Activated effector memory CD4-positive, alpha-beta T cell treated with Interleukin-2 at 50 U/mL for 16 hours (primary cell): Measurements from ENCODE around the gene MPRIP.
"Not testable (repeated sequence)": the region's sequence is repeated elsewhere in the genome, so short reads cannot be mapped to it uniquely, and the experiment has no call there.

Source experiments
- DNase-seq: peaks from one replicate; pipeline ENCODE4 v3.0.0-alpha.2; 2020

MPRIP gene

DNA sequence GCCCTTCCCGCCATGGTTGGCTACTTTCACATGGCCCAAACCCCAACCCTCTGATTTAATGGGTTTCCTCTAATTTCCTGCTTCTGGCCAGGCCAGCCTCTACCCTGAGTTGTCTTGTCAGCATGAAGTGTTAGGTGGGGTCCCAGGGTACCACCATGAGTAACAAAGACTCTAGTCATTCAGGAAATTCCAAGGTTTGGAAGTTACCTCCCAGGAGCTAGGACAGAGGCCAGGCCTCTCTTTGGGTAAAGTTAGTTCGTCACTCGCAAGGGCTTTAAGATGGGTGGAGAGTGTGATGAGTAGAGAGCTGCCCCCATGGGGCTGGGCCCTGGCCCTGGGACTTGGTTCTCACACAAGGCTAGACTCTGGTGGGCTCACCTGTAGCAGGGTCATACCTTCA, 109.3 kb downstream of the MPRIP start:
- DNase-seq: no peak

DNA sequence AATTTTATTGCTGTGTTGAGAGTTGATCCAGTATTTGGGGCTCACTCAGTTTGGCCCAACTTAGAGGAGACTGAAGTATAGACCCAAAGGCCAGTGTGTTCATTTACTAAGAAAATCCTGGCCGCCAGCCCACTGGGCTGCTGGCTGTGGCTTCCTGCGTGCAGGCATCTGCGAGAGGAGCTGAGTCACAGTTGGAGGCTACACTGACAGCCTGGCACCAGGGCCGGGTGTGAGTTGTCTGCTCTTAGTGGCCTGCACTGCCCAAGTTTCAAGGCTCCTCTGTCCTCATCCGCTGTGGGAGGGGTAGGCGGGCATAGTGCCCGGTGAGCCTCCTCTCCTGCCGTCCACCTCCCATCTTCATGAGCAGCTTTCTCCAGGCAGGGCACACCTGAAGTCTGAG, 109.7 kb downstream of the MPRIP start:
- DNase-seq: peak; percentile 20

DNA sequence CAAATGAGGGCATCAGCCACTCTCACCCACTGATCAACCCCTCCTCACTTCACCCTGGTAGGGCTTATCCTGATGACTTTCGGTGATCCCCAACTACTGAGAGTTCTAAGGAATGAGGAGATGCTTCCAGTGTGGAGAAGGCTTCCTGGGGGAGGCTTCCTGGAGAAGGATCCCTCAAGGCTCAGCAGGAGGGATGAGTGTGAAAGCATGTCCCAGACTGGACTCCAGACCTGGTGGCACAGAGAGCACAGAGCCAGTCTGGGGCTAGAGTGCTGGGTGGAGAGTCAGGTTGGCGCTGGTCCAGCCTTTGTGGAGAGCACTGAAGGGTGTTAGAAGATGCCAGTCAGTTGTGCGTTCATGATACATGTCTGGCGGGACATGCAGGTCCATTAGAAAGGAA, 110.1 kb downstream of the MPRIP start:
- no peak for DNase-seq

DNA sequence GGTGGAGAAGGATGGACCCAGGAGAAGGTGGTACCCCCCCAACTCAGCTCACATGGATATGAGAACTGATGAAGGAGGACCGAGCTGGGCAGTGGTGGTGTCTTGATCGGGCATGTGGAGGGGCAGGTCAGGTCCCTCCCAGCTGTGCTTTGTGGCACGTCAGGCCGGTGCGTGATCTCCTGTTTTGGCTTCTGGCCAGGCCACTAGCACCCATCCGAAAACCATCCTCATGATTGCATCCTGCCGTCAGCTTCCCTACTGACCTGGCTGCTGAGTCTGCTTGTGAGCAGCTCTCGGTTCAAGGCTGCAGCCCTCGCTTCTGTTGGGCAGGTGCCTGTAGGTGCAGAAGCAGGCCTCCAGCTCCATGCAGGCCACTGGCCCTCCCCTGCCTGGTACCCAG, 110.8 kb downstream of the MPRIP start:
- DNase-seq: no peak

DNA sequence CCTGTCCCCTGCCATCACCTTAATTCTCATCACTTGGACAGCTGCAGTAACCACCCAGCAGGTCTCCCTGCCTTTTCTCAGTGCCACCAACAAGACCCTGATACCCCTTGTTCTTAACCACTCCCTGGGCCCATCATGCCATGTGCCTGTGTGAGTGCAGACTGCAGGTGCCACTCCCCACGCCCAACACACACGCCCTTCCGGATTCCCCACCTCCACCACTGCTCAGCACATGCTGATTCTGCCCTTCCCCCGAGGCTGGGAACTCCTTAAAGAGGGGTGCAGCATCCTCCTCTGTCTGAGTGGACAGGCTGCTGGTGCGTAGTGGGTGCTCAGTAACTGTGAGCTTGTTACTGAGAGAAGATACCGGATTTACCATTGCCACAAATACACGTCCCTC, 111.5 kb downstream of the MPRIP start:
- no peak for DNase-seq

DNA sequence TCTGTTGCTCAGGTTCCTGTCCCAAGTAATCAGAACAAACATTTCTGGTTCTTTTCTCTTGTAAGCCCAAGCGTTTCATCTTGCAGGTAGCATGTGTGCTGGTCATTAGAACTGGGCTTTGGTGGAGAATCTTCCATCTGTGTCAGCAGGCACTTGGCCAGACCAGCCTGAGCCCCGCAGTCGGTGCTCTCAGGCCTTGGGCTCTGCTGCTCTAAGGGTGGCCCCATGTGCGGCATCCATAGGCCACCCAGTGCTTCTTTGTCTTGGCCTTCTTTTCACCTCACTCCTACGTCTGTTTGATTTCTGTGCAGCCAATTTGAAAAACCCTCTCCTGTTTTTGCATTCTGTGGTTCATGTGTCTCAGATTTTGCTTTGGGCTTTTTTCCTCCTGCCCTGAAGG, 112.3 kb downstream of the MPRIP start:
- DNase-seq: no peak

DNA sequence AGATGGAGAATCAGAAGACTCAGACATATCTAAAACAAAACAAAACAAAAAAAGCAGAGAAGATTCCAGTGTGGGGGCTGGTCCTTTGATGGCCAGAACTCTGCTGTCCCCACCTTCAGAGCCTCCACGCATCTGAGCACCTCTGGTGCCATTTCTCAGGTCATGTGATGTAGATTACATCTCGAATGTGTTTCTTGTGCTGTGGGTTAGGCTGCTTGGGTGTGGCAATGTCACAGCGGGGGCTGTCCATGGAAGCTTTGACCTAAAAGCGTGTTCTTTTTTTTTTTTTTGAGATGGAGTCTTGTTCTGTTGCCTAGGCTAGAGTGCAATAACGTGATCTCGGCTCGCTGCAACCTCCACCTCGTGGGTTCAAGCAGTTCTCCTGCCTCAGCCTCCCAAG, 112.7 kb downstream of the MPRIP start:
- no peak for DNase-seq

DNA sequence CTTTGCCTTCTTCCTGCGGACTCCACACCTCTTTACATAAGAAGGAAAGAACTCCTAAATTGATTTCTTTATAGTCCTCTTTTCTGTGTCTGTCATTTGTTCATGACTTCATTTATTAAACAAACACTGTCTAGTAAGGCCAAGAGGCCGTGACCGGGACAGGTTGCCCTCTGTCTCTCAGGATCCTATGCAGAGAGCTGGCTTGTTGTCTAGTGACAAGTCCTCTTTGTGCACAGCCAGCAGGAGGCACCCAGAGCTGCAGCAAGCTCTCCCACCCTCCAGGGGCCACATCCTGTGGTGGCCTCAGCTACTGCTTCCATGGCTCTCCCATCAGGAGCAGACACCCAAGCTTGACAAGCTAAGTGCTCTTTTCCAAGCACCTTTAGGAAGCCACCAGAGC, 113.3 kb downstream of the MPRIP start:
- DNase-seq: no peak

DNA sequence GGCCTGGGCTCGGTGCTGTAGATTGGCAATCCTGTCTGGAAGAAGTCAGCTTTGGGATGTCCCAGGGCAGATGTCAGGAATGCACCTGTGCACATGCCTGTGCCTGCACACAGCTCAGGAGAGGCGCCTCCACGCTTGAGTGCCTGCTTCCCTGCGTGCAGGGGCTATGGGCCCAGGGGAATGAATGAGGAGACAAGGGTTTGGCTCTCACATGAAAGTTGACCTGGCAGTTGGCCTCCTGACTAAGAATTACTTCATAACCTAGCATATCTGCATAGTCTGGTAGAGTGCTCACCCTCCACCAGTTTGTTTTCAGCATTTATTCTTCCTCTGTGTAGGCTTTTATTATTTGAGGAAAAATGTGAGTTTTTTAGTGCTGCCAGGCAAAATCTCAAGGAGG, 113.8 kb downstream of the MPRIP start:
- no peak for DNase-seq

DNA sequence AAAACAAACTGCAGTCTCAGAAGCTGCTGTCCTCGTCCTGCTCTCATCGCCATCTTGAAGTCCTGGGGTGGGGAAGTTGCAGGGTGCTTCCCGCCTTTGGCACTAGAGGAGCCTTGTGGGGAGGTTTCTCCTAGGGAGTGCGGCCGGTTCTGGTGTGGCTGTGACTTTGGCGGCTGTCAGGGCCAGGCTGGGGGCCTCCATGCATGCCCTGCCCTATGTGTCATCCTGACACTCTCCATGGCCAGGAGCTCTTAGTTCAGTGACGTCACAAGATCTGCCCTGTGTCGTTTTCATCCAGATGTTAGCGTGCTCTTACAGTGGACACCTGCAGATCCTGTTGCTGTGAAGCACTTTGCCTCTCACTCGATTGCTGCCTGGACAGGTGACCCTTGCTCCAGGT, 114.3 kb downstream of the MPRIP start:
- no peak for DNase-seq

DNA sequence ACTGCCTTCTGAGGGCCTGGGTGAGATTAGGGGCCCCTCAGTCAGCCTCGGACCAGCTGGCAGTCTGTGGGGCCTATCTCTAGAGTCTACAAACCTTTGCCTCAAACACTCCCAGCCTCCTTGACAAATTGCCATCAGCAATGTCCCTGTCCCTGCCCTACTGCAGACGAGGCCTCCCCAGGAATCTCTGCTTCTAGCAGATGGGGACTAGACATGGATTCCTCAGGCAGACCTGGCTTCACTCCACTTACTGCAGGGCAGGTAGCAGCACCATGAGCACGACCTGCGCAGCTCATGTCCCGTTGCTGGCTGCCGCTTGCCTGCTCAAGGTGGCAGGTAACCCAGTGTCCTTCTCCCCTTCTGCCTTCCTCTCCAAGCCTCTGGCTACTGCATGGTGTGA, 114.8 kb downstream of the MPRIP start:
- DNase-seq: no peak

DNA sequence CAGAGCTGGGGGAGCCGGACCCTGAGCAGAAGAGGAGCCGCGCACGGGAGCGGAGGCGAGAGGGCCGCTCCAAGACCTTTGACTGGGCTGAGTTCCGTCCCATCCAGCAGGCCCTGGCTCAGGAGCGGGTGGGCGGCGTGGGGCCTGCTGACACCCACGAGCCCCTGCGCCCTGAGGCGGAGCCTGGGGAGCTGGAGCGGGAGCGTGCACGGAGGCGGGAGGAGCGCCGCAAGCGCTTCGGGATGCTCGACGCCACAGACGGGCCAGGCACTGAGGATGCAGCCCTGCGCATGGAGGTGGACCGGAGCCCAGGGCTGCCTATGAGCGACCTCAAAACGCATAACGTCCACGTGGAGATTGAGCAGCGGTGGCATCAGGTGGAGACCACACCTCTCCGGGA, 116.2 kb downstream of the MPRIP start:
- DNase-seq: not testable (repeated sequence)

DNA sequence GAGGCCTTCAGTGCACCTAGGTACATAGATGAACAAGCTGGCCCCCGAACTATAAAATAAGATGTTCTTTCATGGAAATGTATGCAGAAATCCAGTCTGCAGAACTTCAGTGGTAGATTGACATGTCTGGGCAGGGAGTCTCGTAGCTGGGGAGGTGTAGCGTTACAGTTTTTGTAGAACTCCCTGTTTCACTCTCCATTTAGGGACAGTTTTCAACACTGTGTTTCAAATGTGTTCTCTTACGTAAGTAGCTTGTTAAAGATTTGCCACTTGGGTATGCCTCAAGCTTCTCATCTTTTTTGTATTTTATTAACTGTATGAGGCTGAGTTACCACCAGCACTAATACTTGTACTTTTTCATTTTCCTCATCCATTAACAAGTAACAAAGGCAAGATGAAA, 117.3 kb downstream of the MPRIP start:
- DNase-seq: no peak

DNA sequence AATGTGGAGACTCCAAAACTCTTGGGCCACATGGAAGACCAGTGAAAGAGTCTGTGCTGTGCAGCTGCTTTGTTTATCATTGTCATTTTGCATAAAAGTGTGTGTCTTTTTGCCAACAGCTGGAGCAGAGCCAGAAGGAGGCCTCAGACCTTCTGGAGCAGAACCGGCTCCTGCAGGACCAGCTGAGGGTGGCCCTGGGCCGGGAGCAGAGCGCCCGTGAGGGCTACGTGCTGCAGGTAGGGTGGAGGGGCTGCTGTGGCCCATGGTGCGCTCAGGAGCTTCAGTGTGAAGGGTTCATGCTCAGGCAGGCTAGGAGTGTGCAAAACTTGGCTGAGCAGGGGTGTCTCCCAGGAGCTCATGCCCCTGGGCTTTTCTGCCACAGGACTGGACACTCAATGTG, 118.9 kb downstream of the MPRIP start:
- no peak for DNase-seq

DNA sequence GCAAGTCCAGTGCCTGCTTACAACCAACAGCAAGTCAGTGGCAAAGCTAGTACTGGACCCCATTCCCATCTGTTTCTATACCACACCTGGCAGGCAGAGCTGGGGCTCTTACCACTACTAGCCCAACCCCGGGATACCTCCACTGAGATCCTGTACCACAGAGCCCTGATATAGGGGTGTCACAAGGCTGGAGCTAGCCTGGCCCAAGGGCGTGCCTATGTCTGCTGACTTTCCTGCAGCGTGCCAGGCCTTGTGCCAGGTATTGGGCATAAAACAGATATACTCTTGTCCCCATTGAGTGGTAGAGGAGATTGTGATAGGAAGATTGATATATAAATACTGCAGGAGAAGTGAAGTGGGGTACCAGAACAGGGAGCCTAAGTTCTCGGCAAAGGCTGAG, 119.5 kb downstream of the MPRIP start:
- no peak for DNase-seq

DNA sequence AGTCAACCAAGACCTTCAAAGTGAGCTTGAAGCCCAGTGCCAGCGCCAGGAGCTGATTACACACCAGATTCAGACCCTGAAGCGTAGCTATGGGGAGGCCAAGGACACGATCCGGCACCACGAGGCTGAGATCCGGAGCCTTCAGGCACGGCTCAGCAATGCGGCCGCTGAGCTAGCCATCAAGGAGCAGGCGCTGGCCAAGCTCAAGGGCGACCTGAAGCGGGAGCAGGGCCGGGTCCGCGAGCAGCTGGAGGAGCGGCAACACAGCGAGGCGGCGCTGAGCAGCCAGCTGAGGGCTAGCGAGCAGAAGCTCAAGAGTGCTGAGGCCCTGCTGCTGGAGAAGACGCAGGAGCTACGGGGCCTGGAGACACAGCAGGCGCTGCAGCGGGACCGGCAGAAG, 121.9 kb downstream of the MPRIP start:
- no peak for DNase-seq

DNA sequence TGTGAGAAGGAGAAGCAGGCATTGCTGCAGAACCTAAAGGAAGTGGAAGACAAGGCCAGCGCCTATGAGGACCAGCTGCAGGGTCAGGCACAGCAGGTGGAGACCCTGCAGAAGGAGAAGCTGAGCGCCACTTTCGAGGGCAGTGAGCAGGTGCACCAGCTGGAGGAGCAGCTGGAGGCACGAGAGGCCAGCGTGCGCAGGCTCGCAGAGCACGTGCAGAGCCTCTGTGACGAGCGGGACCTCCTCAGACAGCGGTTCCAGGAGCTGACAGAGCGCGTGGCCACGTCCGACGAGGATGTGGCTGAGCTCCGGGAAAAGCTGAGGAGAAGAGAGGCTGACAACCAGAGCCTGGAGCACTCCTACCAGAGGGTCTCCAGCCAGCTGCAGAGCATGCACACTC, 122.4 kb downstream of the MPRIP start:
- DNase-seq: no peak

DNA sequence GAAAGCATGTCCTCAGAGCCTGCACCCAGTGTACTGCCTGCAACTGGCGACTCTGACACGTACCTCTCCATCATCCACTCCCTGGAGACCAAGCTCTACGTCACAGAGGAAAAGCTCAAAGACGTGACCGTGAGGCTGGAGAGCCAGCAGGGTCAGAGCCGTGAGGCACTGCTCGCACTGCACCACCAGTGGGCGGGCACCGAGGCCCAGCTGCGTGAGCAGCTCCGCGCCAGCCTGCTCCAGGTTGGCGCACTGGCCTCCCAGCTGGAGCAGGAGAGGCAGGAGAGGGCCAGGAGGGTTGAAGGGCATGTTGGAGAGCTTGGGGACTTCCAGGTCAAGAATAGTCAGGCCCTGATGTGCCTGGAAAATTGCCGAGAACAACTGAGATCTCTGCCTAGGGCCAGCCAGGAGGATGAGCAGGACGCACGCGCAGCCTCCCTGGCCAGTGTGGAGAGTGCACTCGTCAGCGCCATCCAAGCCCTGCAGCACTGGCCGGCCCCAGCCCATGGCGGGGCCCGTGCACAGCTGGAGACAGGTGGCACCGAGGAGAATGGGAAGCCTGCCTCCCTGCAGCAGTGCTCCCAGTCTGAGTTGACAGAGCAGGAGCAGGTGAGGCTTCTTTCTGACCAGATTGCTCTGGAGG, 123.5 kb downstream of the MPRIP start:
- DNase-seq: no peak

DNA sequence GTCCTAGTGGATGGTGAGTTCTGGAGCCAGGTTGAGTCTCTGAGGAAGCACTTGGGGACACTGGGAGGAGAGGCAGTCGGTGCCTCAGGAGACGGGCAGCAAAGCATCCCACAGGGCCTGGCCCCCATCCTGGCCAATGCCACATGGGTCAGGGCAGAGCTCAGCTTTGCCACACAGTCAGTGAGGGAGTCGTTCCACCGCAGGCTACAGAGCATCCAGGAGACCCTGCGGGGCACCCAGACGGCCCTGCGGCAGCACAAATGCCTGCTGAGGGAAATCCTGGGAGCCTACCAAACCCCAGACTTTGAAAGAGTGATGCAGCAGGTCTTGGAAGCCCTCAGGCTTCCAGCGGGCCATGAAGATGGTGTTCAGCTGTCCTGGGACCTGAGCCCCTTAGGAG, 124.2 kb downstream of the MPRIP start:
- no peak for DNase-seq

DNA sequence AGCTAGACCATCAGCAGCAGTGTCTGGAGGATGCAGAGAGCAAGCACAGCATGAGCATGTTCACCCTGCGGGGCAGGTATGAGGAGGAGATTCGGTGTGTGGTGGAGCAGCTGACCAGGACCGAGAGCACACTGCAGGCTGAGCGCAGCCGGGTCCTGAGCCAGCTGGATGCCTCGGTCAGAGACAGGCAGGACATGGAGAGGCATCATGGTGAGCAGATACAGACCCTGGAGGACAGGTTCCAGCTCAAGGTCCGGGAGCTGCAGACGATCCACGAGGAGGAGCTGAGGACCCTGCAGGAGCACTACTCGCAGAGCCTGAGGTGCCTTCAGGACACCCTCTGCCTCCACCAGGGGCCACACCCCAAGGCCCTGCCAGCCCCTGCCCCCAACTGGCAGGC, 125.1 kb downstream of the MPRIP start:
- DNase-seq: no peak

DNA sequence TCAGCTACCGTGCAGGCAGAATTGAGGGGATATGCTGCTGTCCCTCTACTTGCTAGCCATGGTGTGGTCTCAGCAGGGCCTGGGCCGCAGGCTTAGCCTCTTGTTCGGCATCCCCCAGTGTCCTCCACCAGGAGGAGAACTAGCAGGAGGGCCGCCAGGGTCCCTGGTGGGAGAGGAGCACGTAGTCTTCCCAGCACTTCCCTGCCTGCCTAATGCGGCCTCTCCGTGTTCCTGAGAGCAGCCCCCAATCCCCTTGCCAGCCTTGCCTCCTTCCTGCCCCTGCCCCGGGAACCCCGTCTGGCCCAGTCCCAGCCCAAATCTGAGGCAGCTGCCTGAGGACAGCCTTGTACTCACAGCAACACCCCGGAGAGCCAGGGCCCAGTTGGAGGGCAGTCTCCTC, 125.7 kb downstream of the MPRIP start:
- DNase-seq: no peak

DNA sequence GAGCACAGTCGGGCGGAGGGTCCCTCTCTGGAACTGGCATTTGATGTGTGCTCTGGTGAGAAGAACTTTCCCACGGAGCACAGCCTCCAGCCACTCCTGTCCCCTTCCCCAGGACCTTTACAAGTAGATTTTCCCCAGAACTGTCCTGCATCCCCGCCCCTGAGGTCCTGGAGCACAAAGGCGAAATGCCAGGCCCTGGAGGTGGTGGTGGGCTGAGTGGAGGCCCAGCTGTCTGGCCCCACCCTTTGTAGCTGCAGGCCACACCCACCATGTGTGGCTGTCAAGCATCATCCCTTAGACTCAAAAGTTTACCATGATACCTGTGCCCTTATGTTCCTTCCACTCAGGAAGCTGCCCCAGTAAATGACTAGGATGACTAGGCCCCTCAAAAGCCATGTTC, 126.1 kb downstream of the MPRIP start:
- no peak for DNase-seq

DNA sequence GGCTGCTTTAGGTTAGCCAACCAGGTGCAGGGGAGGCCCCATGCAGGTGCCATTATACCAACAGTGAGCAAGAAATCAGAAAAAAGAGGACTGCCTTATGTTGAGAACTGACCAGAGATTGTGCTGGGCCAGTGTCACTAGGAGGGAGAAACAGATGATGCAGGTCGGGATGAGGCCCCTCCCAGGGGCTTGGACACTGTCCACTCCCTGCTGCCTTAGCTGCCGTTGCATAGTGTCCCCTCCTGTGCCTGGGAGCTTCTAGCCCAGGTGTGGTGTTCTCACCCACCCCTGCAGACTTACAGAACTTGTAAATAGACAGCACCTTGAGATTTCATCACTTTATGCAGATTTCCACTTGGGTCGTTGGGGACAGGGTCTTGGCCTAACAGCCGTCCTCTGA, 127.1 kb downstream of the MPRIP start:
- no peak for DNase-seq

DNA sequence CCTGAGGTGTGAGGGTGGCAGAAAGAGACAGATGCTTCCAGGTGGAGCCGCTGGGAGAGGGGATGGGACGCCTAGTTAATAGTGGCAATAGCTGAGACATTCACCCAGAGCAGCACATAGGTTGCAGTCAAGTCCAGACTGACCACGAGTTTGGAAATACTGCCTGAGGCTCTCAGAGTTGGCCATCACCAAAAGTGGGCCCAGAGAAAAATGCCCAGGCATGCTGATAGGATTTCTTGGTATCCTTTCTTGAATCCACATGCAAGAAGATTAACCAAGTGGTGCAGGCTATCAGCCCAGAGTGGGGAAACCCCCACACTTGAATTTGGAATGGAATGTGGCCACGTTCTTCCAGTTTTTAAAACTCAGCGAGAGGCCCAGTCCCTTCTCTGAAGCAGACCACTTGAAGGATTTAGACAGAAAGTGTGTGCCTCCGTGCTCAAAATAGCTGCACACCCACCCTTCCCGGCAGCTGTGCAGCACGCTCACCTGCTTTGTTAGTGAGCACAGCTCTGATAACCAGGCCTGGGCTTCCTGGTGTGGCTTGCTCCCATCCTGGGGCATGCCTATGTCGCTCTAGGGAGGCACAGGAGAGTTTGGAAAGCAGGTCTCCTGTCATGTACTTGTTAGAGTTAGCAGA, 128.2 kb downstream of the MPRIP start:
- DNase-seq: no peak

DNA sequence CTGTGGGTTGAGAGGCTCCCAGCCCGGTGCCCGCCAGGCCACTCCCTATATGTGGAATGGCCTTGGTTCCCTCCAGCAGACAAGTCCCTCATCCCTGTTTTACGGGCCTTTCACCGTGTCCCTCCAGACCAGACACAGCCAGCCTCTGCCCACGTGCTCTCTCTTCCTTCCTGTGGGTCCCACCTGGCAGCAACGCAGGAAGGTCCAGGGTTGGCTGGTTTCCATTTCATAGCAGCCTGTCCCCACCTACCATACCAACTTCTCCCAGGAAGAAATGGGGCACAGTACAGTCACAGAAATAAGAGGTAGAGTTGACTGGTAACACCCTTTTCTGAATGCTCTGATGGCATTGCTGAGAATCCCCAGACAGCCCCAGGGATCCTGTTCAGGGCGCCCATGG, 128.9 kb downstream of the MPRIP start:
- DNase-seq: no peak
